Gastroesophageal sphincter (tissue), 3 donors: ENCODE data around the gene CDH4.

ENCODE experiments used
- CTCF ChIP-seq, 4 experiments: fragments of 200-600 bp in 2 of 4; fragments of 450-650 bp in 2 of 4; sonication (generic) in 1 of 4; IDR thresholded peaks; one replicate each; pipeline ENCODE4 v1.5.1; 2017 to 2019; ENCODE audit warnings: antibody characterized with exemption in 4 of 4, mild to moderate bottlenecking in 2 of 4, moderate library complexity in 2 of 4
- POLR2AphosphoS5 ChIP-seq: sonication (generic); formaldehyde crosslinking; IDR thresholded peaks from one replicate; pipeline ENCODE4 v1.6.1; 2017; ENCODE audit warnings: antibody characterized with exemption

GRCh38 chr20:61541537-61541936, 289.5 kb downstream of the CDH4 start:
- TF ChIP-seq CTCF (IDR thresholded peaks at IDR 0.05) (no peak), POLR2AphosphoS5 (no peak)
